PFSK-1 (cell line): ENCODE measurements around the gene GPR107.

Experiments
- FOXP2 ChIP-seq: optimal IDR thresholded peaks from 2 replicates; pipeline ENCODE3; 2011; ENCODE audit warnings: borderline replicate concordance, control low read depth, inconsistent platforms; ENCODE audit not compliant: insufficient read depth; ENCODE audit errors: extremely low read length, extremely low read depth
- POLR2AphosphoS5 ChIP-seq: IDR thresholded peaks from 2 replicates; pipeline ENCODE4 v1.6.1; 2012; ENCODE audit warnings: low read depth, mild to moderate bottlenecking, control low read depth, low read length, moderate library complexity
- REST ChIP-seq, 2 experiments: IDR thresholded peaks; 2 replicates each; pipeline versions ENCODE4 v1.6.1 to v1.8.0; 2011 to 2012; ENCODE audit warnings: low read depth in 2 of 2, low read length in 2 of 2, control low read depth in 1 of 2, inconsistent platforms in 1 of 2, mild to moderate bottlenecking in 1 of 2, moderate library complexity in 1 of 2; ENCODE audit not compliant: insufficient read depth in 1 of 2
- SIN3A ChIP-seq: IDR thresholded peaks from 2 replicates; pipeline ENCODE4 v1.6.1; 2012; ENCODE audit warnings: mild to moderate bottlenecking, low read length, moderate library complexity, borderline replicate concordance; ENCODE audit not compliant: insufficient read depth
- TAF1 ChIP-seq: IDR thresholded peaks from 2 replicates; pipeline ENCODE4 v1.6.1; 2012; ENCODE audit warnings: low read length, control low read depth, borderline replicate concordance; ENCODE audit not compliant: insufficient read depth

GPR107 gene

GRCh38 chr9:130100681-130101080, 47.0 kb downstream of the GPR107 start:
- no peak for TF ChIP-seq TAF1
- TF ChIP-seq POLR2AphosphoS5: no peak
- no peak for TF ChIP-seq FOXP2
- TF ChIP-seq SIN3A: no peak
- TF ChIP-seq REST (IDR thresholded peaks at IDR 0.05; ENCODE audit: insufficient read depth in 1 of 2, low read depth in 2 of 2, low read length in 2 of 2): no peak

- TF ChIP-seq FOXP2 (no peak), POLR2AphosphoS5 (no peak), SIN3A (no peak), REST (IDR thresholded peaks at IDR 0.05; ENCODE audit: insufficient read depth in 1 of 2, low read depth in 2 of 2, low read length in 2 of 2) (no peak), TAF1 (no peak)
These were observed 48.2 kb downstream of the GPR107 start for GRCh38 chr9:130101915-130102314.

GRCh38 chr9:130104491-130105193, 50.9 kb downstream of the GPR107 start:
- TF ChIP-seq REST (IDR thresholded peaks at IDR 0.05; ENCODE audit: insufficient read depth in 1 of 2, low read depth in 2 of 2, low read length in 2 of 2) (no peak), POLR2AphosphoS5 (no peak), FOXP2 (no peak)

- no peak for TF ChIP-seq TAF1
- no peak for TF ChIP-seq SIN3A
- TF ChIP-seq FOXP2: no peak
- TF ChIP-seq REST (IDR thresholded peaks at IDR 0.05; ENCODE audit: insufficient read depth in 1 of 2, low read depth in 2 of 2, low read length in 2 of 2): no peak
- no peak for TF ChIP-seq POLR2AphosphoS5
These were observed 53.1 kb downstream of the GPR107 start for GRCh38 chr9:130106860-130107233.

- TF ChIP-seq SIN3A: no peak
- TF ChIP-seq POLR2AphosphoS5: no peak
- no peak for TF ChIP-seq REST (IDR thresholded peaks at IDR 0.05; ENCODE audit: insufficient read depth in 1 of 2, low read depth in 2 of 2, low read length in 2 of 2)
- no peak for TF ChIP-seq FOXP2
- TF ChIP-seq TAF1: no peak
These were observed 53.6 kb downstream of the GPR107 start for GRCh38 chr9:130107234-130107861.
